Endothelial cell of umbilical vein (primary cell): ENCODE data around the gene DLK1. TPM values are rescaled to one million over a fixed set of nuclear protein-coding genes. Genes with fewer than 3 reads are reported as not detected.

Experiments used
- BruUV-seq: library from RNA; stranded (reverse); fragments of 400-500 nt; replicated peaks from 2 replicates; lab custom pipeline; 2021; lab: Mats Ljungman, UMichigan
- CTCF ChIA-PET: fragments of 300-600, 350-600 bp; sonication (Branson Sonifier 250); formaldehyde crosslinking; loops from one replicate; lab custom pipeline; 2021; ENCODE audit warnings: antibody characterized with exemption, inconsistent platforms; lab: Charles Lee
- POLR2A ChIA-PET: fragments of 300-600, 350-600 bp; sonication (Branson Sonifier 250); formaldehyde crosslinking; loops from one replicate; lab custom pipeline; 2021; ENCODE audit warnings: antibody characterized with exemption, inconsistent platforms; lab: Charles Lee
- DNase-seq: peaks from one replicate; pipeline ENCODE4 v3.0.0-alpha.2; 2011; ENCODE audit warnings: low read depth, low spot score
- FAIRE-seq: peaks from 2 replicates; lab custom pipeline; 2011; peaks lifted over from hg19 to GRCh38; lab: Jason Lieb, UNC
- H2AFZ ChIP-seq: 2 replicates; pipeline ENCODE4 v1.6.0; 2012; ENCODE audit warnings: low read depth, low read length, control low read depth, inconsistent platforms
- H3K27ac ChIP-seq: 2 replicates; pipeline ENCODE4 v1.5.1; 2011; ENCODE audit warnings: low read depth, mild to moderate bottlenecking, control low read depth, low read length, moderate library complexity; ENCODE audit not compliant: insufficient read depth
- H3K27me3 ChIP-seq, 2 experiments: 2 replicates each; pipeline versions ENCODE4 v1.6.0 to v1.6.1; 2011; ENCODE audit warnings: low read length in 2 of 2, mixed read lengths in 1 of 2; ENCODE audit not compliant: control insufficient read depth in 2 of 2, insufficient read depth in 2 of 2
- H3K36me3 ChIP-seq, 2 experiments: 2 replicates in 1 of 2; 3 replicates in 1 of 2; pipeline ENCODE4 v1.5.1; 2011; ENCODE audit warnings: low read length in 2 of 2, mild to moderate bottlenecking in 1 of 2, moderate library complexity in 1 of 2; ENCODE audit not compliant: control insufficient read depth in 2 of 2, insufficient read depth in 2 of 2; ENCODE audit errors: extremely low read depth in 1 of 2
- H3K4me1 ChIP-seq: 3 replicates; pipeline ENCODE4 v1.5.1; 2011; ENCODE audit warnings: mild to moderate bottlenecking, low read length; ENCODE audit not compliant: control insufficient read depth, insufficient read depth; ENCODE audit errors: extremely low read depth
- H3K4me2 ChIP-seq: 2 replicates; pipeline ENCODE4 v1.6.1; 2011; ENCODE audit warnings: low read length, control low read depth, mixed read lengths; ENCODE audit not compliant: insufficient read depth
- H3K4me3 ChIP-seq, 3 experiments: fragments of 200-600 bp in 1 of 3; sonication (generic), shearing (Covaris generic) in 1 of 3; replicated peaks in 1 of 3; 2 replicates each; pipeline ENCODE4 v1.5.1; 2011 to 2016; ENCODE audit warnings: control low read depth in 3 of 3, low read length in 3 of 3, mild to moderate bottlenecking in 2 of 3, inconsistent platforms in 1 of 3, low read depth in 1 of 3, moderate library complexity in 1 of 3; ENCODE audit not compliant: insufficient read depth in 1 of 3
- H3K79me2 ChIP-seq: 2 replicates; pipeline ENCODE4 v1.6.0; 2012; ENCODE audit warnings: low read length, inconsistent platforms; ENCODE audit not compliant: control insufficient read depth, insufficient read depth
- H3K9ac ChIP-seq: replicated peaks from 2 replicates; pipeline ENCODE3; 2011; ENCODE audit warnings: low read length, control low read depth; ENCODE audit not compliant: insufficient read depth; ENCODE audit errors: extremely low read depth
- H3K9me1 ChIP-seq: replicated peaks from 3 replicates; pipeline ENCODE4 v1.6.0; 2011; ENCODE audit warnings: mild to moderate bottlenecking, low read length; ENCODE audit not compliant: control insufficient read depth, insufficient read depth; ENCODE audit errors: extremely low read depth
- H3K9me3 ChIP-seq: replicated peaks from 2 replicates; pipeline ENCODE4 v1.5.1; 2012; ENCODE audit warnings: low read length, inconsistent platforms; ENCODE audit not compliant: control insufficient read depth, insufficient read depth
- H4K20me1 ChIP-seq: replicated peaks from 2 replicates; pipeline ENCODE3; 2011; ENCODE audit warnings: mild to moderate bottlenecking, low read length; ENCODE audit not compliant: control insufficient read depth, insufficient read depth; ENCODE audit errors: extremely low read depth
- CTCF ChIP-seq, 2 donors: IDR thresholded peaks; 1 replicate in 1 of 2; 2 replicates in 1 of 2; pipeline ENCODE4 v1.5.1; 2011; ENCODE audit warnings: low read length in 2 of 2, mild to moderate bottlenecking in 2 of 2, moderate library complexity in 2 of 2, control low read depth in 1 of 2, inconsistent platforms in 1 of 2, low read depth in 1 of 2; ENCODE audit not compliant: insufficient read depth in 1 of 2; ENCODE audit errors: extremely low read depth in 1 of 2
- EZH2 ChIP-seq: IDR thresholded peaks from 2 replicates; pipeline ENCODE4 v1.6.1; 2012; ENCODE audit warnings: borderline replicate concordance, low read depth, mild to moderate bottlenecking, moderate library complexity, low read length, inconsistent platforms; ENCODE audit not compliant: severe bottlenecking
- FOS ChIP-seq: IDR thresholded peaks from 2 replicates; pipeline ENCODE4 v1.6.1; 2011; ENCODE audit warnings: mild to moderate bottlenecking, low read length, moderate library complexity, borderline replicate concordance; ENCODE audit not compliant: insufficient read depth
- GATA2 ChIP-seq: IDR thresholded peaks from 2 replicates; pipeline ENCODE4 v1.7.0; 2011; ENCODE audit warnings: low read depth, mild to moderate bottlenecking, moderate library complexity, mixed read lengths, low read length; ENCODE audit not compliant: insufficient read length, insufficient read depth
- JUN ChIP-seq: IDR thresholded peaks from 2 replicates; pipeline ENCODE4 v1.6.1; 2011; ENCODE audit warnings: borderline replicate concordance, low read depth; ENCODE audit not compliant: insufficient read length, insufficient read depth
- MAX ChIP-seq: IDR thresholded peaks from 2 replicates; pipeline ENCODE4 v1.6.1; 2011; ENCODE audit not compliant: insufficient read depth, insufficient read length
- MYC ChIP-seq: IDR thresholded peaks from one replicate; pipeline ENCODE4 v1.6.1; 2011; ENCODE audit warnings: mild to moderate bottlenecking, low read depth, low read length
- POLR2A ChIP-seq: IDR thresholded peaks from 2 replicates; pipeline ENCODE4 v1.6.1; 2012; ENCODE audit warnings: low read depth, mild to moderate bottlenecking, control low read depth, low read length
- POLR2AphosphoS5 ChIP-seq: IDR thresholded peaks from 2 replicates; pipeline ENCODE4 v1.6.1; 2012; ENCODE audit warnings: low read depth, mild to moderate bottlenecking, control low read depth, low read length, moderate library complexity; ENCODE audit not compliant: insufficient read depth
- dilution Hi-C: fragments of 300-500 bp; cut with MboI; formaldehyde crosslinking; loops from one replicate; pipeline ENCODE4 v1.15.0; 2019; ENCODE audit warnings: low sequenced_read_pairs; ENCODE audit not compliant: extremely low pct_ligation_motif_present
- intact Hi-C: fragments of 100-400 bp; cut with micrococcal nuclease; formaldehyde crosslinking; loops from one replicate; pipeline ENCODE4 v1.10.0; 2022
- polyA plus RNA-seq, 4 experiments: library from polyadenylated mRNA; depleted of rRNA in 3 of 4; stranded (reverse) in 3 of 4; unstranded in 1 of 4; fragments of >200 nt; gene quantifications; 2 replicates each; pipeline versions ENCODE4 v1.2.1 to v1.2.3, GENCODE V29; 2011 to 2012; ENCODE audit warnings: missing spikeins in 1 of 4
- total RNA-seq: library from RNA; stranded (reverse); gene quantifications from 2 replicates; pipeline ENCODE4 v1.2.3, GENCODE V29; 2021

DLK1 gene
- total and polyA plus RNA-seq, 2 donors (not counting 3 experiments of a cell fraction or from before 2014, with no cell fraction given), result not detected

GRCh38 chr14:100702590-100702989 is 24.1 kb upstream of the DLK1 start:
- Histone ChIP-seq H3K27me3 (peaks cover 0 to 3% of the 10 kb centered on the region in 2 experiments), H3K4me3 (no peak overlapping the region), H4K20me1 (no peaks in the 10 kb centered on the region), H3K9ac (no peak overlapping the region), H3K36me3 (no peaks in the 10 kb centered on the region), H2AFZ (no peak overlapping the region), H3K4me1 (no peaks in the 10 kb centered on the region), H3K9me3 (no peaks in the 10 kb centered on the region), H3K27ac (no peak overlapping the region), H3K4me2 (no peak overlapping the region), H3K79me2 (no peaks in the 10 kb centered on the region), H3K9me1 (no peaks in the 10 kb centered on the region)
- DNase-seq (no peak), FAIRE-seq (no peak)
- no peak for TF ChIP-seq FOS
- no peak for TF ChIP-seq CTCF (IDR thresholded peaks at IDR 0.05; ENCODE audit: extremely low read depth in 1 of 2, insufficient read depth in 1 of 2, low read depth in 1 of 2, low read length in 2 of 2)
- TF ChIP-seq POLR2AphosphoS5, result no peak
- TF ChIP-seq MYC, result no peak
- TF ChIP-seq EZH2, result no peak
- no peak for TF ChIP-seq MAX
- TF ChIP-seq POLR2A, result no peak
- no peak for TF ChIP-seq GATA2
- TF ChIP-seq JUN, result no peak
- BruUV-seq, result no TSS peak
- POLR2A ChIA-PET, result no interaction called here
- dilution Hi-C loops, result no loop called here
- intact Hi-C loops, result no loop called here
- CTCF ChIA-PET, result interaction anchor here (4.7 kb wide), 1 partner anchor 8 kb away, joined by 27 read pairs; no protein-coding TSS in a partner anchor
